ENCODE measurements around the gene TTN.
"Not testable (repeated sequence)": the region's sequence is repeated elsewhere in the genome, so short reads cannot be mapped to it uniquely, and the experiment has no call there.

Gene TTN

DNA sequence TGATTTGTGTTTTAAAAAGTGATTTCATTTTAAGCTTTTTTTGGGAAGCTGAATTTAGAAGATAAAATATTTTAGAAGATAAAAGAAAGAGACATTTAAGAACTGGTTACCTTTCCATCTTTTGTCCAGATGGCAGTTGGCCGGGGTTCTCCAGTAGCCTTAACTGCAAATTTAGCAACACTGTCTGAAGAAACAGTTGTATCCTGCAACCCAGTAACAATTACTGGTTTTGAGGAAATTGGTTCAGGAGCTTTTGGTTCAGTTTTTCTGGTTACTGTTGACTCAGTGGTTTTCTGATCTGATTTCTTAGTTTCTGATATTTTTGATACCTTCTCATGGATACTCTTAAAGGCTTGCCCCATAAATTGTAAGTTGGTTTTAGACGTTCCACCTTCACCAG is 277.1 kb downstream of the TTN start:
- no peak for DNase-seq (ENCODE audit: low read depth in 2 of 2)

GRCh38 chr2:178529194-178529593 is 278.0 kb downstream of the TTN start:
- DNase-seq (ENCODE audit: low read depth in 2 of 2), result no peak

DNA sequence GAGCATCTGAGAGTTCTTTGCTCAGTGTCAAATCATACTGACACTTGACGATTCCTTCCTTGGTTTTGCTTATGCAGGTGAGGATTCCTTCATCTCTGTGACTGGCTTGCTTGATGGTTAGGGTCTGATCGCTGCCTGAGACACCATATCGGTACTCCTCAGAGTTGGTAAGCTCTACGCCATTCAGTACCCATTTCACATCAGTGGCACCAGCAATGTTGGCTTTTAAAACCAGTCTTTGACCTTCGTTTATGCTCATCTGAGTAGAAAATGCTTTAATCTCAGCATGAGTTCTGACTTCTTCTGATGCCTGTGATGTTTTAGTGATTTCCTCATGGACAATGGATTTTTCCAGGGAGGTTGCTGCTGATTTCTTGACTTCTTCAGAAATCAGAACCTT is 278.6 kb downstream of the TTN start:
- DNase-seq (ENCODE audit: low read depth in 2 of 2), result no peak

- DNase-seq (ENCODE audit: low read depth in 2 of 2), result no peak
These were observed 279.6 kb downstream of the TTN start for GRCh38 chr2:178527592-178527991.

- DNase-seq (ENCODE audit: low read depth in 2 of 2), result no peak
These were observed 281.0 kb downstream of the TTN start for GRCh38 chr2:178526256-178526655.

DNA sequence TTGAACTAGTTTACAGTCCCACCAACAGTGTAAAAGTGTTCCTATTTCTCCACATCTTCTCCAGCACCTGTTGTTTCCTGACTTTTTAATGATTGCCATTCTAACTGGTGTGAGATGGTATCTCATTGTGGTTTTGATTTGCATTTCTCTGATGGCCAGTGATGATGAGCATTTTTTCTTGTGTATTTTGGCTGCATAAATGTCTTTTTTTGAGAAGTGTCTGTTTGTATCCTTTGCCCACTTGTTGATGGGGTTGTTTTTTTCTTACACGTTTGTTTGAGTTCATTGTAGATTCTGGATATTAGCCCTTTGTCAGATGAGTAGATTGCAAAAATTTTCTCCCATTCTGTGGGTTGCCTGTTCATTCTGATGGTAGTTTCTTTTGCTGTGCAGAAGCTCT is 281.8 kb downstream of the TTN start:
- DNase-seq (ENCODE audit: low read depth in 2 of 2), result not testable (repeated sequence)

GRCh38 chr2:178525010-178525409 is 282.2 kb downstream of the TTN start:
- DNase-seq (ENCODE audit: low read depth in 2 of 2), result not testable (repeated sequence)

- DNase-seq (ENCODE audit: low read depth in 2 of 2), result no peak
These were observed 283.6 kb downstream of the TTN start for GRCh38 chr2:178523596-178524134.

GRCh38 chr2:178522950-178523595 is 284.1 kb downstream of the TTN start:
- DNase-seq (ENCODE audit: low read depth in 2 of 2), result peak; percentile 60 to 81

DNA sequence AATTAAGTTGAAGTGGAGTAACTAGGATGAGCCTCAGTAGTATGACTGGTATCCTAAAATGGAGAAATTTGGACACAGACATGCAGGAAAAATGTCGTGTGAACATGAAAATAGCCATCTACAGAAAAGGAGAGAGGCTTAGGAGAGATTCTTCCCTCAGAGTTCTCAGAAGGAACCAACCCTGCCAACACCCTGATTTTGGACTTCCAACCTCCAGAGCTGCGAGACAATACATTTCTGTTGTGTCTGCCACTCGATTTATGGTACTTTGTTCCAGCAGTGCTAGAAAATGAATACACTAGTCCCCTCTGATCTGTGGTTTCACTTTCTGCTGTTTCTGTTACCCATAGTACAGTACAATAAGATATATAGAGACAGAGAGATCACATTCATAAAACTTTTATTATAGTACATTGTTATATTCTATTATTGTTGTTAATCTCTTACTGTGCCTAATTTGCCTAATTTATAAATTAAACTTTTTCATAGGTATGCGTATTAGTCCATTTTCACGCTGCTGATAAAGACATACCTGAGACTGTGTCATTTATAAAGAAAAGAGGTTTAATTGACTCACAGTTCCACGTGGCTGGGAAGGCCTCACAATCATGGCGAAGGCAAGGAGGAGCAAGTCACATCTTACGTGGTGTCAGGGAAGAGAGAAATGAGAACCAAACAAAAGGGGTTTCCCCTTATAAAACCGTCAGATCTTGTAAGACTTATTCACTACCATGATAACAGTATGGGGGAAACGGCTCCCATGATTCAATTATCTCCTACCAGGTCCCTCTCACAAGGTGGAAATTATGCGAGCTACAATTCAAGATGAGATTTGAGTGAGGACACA is 285.7 kb downstream of the TTN start:
- DNase-seq (ENCODE audit: low read depth in 2 of 2), result no peak

- DNase-seq (ENCODE audit: low read depth in 2 of 2), result no peak
These were observed 289.7 kb downstream of the TTN start for GRCh38 chr2:178517496-178517895.

GRCh38 chr2:178514664-178515063 is 292.6 kb downstream of the TTN start:
- peak; percentile 3 to 18 for DNase-seq (ENCODE audit: low read depth in 2 of 2)

DNA sequence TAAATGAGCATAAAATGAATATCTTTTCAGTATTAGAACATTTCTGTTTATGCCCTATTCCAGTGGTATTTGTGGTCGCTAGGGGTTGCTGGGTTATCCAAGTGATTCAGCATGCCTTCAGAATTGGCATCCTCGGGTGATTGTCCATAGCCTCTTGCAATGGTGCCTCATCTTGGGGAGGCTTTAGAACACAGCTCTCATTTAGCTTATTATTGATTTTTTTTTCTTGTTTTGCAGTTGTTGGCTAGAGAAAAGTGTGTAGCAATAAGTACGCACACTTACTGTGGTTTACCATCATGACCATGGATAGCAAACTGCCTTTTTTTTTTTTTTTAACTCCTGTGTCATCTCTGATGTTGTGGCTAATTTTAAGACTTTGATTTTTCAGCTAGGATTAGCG is 293.3 kb downstream of the TTN start:
- no peak for DNase-seq (ENCODE audit: low read depth in 2 of 2)

DNA sequence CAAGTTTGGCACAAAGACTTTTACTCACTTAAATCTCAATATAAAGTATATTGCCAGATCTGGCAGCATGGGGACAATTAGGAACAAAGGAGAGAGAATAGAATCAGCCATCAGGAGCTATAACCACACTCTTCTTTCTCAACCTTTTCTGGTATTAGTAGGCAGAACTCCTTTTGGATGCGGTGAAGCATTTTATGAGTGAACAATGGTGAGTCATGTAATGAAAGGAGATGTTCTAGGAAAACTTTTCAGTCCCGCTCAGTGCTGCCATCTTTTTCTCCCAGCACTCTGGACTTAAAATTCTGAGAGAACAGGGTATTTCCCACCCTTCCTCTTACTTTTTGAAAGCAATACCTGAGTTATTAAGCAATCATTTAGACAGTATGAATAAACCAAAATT is 294.7 kb downstream of the TTN start:
- no peak for DNase-seq (ENCODE audit: low read depth in 2 of 2)

GRCh38 chr2:178510384-178510783 is 296.8 kb downstream of the TTN start:
- DNase-seq (ENCODE audit: low read depth in 2 of 2), result no peak

DNA sequence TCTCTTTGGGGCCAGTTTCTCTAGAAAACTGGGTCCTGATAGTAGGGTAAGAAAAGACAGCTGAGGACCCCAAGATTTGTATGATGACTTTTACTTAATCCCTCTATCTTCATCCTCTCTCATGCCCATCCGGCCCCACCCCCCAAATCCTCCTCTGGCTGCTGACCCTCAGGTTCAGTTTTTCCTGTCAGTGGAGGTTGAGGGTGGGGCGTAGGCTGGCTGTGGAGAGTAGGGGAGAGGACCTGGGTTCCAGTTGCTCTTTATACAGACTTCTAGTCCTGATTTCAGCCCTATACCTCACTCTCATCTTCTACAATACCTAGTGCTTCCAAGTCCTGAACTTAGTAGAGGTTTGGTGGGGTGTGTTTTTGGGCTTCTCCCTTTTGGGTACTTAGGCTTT is 298.6 kb downstream of the TTN start:
- DNase-seq (ENCODE audit: low read depth in 2 of 2), result no peak

DNA sequence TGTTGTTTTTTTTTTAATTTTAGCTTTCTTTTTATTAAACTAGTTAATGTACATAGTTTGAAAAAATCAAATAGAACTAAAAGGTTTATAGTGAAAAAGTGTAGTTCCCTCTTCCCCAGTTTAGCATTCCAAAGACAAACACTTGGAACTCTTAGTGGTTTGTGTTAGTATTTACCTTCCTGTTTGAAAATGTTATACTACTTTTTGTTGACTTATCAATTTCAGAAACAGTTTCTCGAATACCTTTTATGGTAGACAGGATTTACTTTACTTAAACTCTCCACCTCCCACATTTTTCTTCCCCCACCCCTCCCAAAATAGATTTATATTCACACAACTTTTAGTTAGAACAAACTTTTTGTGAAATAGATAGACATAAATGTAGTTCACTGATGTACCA is 300.3 kb downstream of the TTN start:
- no peak for DNase-seq (ENCODE audit: low read depth in 2 of 2)

GRCh38 chr2:178506524-178506923 is 300.7 kb downstream of the TTN start:
- no peak for DNase-seq (ENCODE audit: low read depth in 2 of 2)

GRCh38 chr2:178506101-178506500 is 301.1 kb downstream of the TTN start:
- no peak for DNase-seq (ENCODE audit: low read depth in 2 of 2)

DNA sequence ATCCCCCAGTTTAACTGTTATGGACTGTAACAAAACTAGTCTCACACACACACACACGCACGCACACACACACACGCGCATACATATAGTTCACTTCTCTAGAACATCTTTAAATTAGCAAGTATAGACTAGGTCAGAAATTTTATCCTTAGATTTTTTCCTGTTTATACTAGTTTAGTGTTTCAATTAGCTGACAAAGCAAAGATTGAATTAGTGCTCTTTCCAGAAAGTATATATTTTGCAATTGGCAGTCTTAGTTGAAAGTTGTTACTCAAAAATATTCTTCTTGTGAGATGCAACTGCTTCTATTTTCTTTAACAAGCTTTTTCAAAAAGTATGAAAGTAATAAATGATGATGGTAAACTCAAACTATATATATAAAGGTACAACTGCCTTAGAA is 304.5 kb downstream of the TTN start:
- DNase-seq (ENCODE audit: low read depth in 2 of 2), result no peak

DNA sequence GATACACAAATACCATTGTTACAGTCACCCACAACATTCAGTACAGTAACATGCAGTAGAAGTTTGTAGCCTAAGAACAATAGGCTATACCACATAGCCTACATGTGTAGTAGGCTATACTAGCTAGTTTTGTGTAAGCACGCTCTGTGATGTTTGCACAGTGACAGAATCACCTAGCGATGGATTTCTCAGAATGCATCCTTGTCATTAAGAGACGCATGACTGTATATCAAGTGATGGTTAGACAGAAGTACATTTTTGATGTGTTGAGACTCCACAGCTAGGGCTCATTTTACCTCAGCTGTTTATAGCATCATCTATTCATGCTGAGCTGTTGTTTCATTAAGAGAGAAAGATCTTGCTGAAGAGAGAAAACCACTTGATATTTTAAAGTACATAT is 307.6 kb downstream of the TTN start:
- DNase-seq (ENCODE audit: low read depth in 2 of 2), result no peak

DNA sequence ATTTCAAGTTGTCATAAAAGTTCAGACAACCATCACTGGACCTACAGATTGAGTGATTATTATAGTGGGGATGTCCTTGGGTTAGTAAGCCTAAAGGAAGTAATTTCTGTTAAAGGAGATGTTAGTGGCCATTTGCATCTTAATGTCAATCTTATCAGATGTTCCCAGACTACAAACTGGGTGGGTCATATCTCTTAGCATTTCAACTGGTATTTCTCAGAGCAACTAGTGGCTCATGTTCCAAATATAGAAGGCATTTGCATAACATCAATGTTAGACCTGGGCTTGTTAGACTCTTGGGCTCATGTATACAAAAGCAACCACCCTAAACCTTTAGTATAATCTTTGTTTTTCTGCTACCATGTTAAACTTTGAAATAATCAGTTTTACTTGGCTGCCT is 309.1 kb downstream of the TTN start:
- DNase-seq (ENCODE audit: low read depth in 2 of 2), result no peak

DNA sequence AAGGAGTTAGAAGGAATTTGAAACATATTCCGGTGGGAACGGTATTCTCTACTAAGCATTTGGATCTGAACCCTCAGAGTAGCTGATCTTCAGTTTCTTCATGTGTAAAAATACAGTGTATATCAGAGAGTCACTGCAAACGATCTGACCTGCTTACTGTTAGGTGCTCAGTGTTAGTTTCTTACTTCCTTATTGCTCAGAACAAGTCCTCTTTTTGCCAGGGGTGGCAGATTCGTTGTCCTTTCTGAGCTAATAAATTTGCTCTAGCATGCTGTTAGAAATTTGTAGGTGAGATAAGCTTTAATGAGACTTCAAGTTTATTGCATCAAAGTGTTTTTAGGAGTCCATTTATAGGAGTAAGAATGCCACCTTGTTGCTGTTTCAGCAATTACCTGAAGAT is 311.2 kb downstream of the TTN start:
- no peak for DNase-seq (ENCODE audit: low read depth in 2 of 2)
